IMR-90 (cell line): ENCODE results near the gene COA1. TPM values are rescaled to one million over a fixed set of nuclear protein-coding genes. Genes with fewer than 3 reads are reported as not detected.

Source experiments
- ATAC-seq: fragments of 200-7000 bp; cut with Tn5 transposase; 2 replicates; pipeline ENCODE4 v1.9.1; 2020; ENCODE audit warnings: low read depth, mild to moderate bottlenecking, moderate library complexity
- BruUV-seq: library from RNA; stranded (reverse); fragments of 400-500 nt; replicated peaks from 2 replicates; lab custom pipeline; 2021; lab: Mats Ljungman, UMichigan
- CTCF ChIA-PET: fragments of 300-600 bp; formaldehyde crosslinking; extraction: SDS; loops from one replicate; lab custom pipeline; 2021; ENCODE audit warnings: antibody characterized with exemption; lab: Yijun Ruan, JAX
- POLR2A ChIA-PET: fragments of 300-600 bp; sonication (Branson Sonifier 250); formaldehyde crosslinking; loops from one replicate; lab custom pipeline; 2022; ENCODE audit warnings: antibody characterized with exemption; ENCODE audit not compliant: unreplicated experiment; lab: Charles Lee
- DNase-seq: peaks from one replicate; pipeline ENCODE4 v3.0.0; 2013
- H2AFZ ChIP-seq: replicated peaks from 2 replicates; pipeline ENCODE3; 2013; ENCODE audit warnings: low read length, mild to moderate bottlenecking; ENCODE audit not compliant: poor library complexity
- H2AK5ac ChIP-seq: 2 replicates; pipeline ENCODE4 v1.6.1; 2013; ENCODE audit warnings: low read depth, low read length, inconsistent platforms
- H2AK9ac ChIP-seq: replicated peaks from 2 replicates; pipeline ENCODE3; 2013; ENCODE audit warnings: mild to moderate bottlenecking, low read depth, low read length, moderate library complexity; ENCODE audit not compliant: poor library complexity
- H2BK120ac ChIP-seq: 2 replicates; pipeline ENCODE4 v1.6.1; 2013; ENCODE audit warnings: low read depth, low read length, inconsistent platforms
- H2BK15ac ChIP-seq: 3 replicates; pipeline ENCODE4 v1.6.1; 2013; ENCODE audit warnings: low read depth, low read length, inconsistent platforms
- H2BK20ac ChIP-seq: 2 replicates; pipeline ENCODE4 v1.6.1; 2013; ENCODE audit warnings: low read depth, mild to moderate bottlenecking, inconsistent platforms, low read length, moderate library complexity
- H2BK5ac ChIP-seq: 2 replicates; pipeline ENCODE4 v1.6.1; 2013; ENCODE audit warnings: mild to moderate bottlenecking, low read depth, low read length, inconsistent platforms; ENCODE audit not compliant: poor library complexity, severe bottlenecking
- H3K14ac ChIP-seq: replicated peaks from 2 replicates; pipeline ENCODE4 v1.6.1; 2013; ENCODE audit warnings: low read depth, low read length, inconsistent platforms
- H3K18ac ChIP-seq: 2 replicates; pipeline ENCODE4 v1.6.1; 2013; ENCODE audit warnings: low read depth, low read length, control low read depth
- H3K23ac ChIP-seq: 2 replicates; pipeline ENCODE4 v1.6.1; 2013; ENCODE audit warnings: low read depth, low read length, inconsistent platforms
- H3K27ac ChIP-seq: 2 replicates; pipeline ENCODE4 v1.5.1; 2013; ENCODE audit warnings: mild to moderate bottlenecking, control low read depth, low read length; ENCODE audit not compliant: insufficient read depth
- H3K27me3 ChIP-seq: 2 replicates; pipeline ENCODE4 v1.6.1; 2013; ENCODE audit warnings: low read length; ENCODE audit not compliant: control insufficient read depth, insufficient read depth
- H3K36me3 ChIP-seq: 2 replicates; pipeline ENCODE4 v1.6.1; 2013; ENCODE audit warnings: low read length, mixed read lengths; ENCODE audit not compliant: control insufficient read depth, insufficient read depth
- H3K4ac ChIP-seq: 2 replicates; pipeline ENCODE4 v1.6.1; 2013; ENCODE audit warnings: low read depth, low read length, inconsistent platforms
- H3K4me1 ChIP-seq: 2 replicates; pipeline ENCODE4 v1.6.1; 2013; ENCODE audit warnings: low read length, mixed read lengths; ENCODE audit not compliant: control insufficient read depth, insufficient read depth
- H3K4me2 ChIP-seq: 2 replicates; pipeline ENCODE4 v1.6.1; 2013; ENCODE audit warnings: low read depth, mild to moderate bottlenecking, control low read depth, low read length, moderate library complexity
- H3K4me3 ChIP-seq: 2 replicates; pipeline ENCODE4 v1.5.1; 2013; ENCODE audit warnings: low read depth, mild to moderate bottlenecking, control low read depth, low read length, moderate library complexity; ENCODE audit not compliant: insufficient read depth
- H3K56ac ChIP-seq: 2 replicates; pipeline ENCODE4 v1.6.1; 2013; ENCODE audit warnings: low read length, inconsistent platforms; ENCODE audit not compliant: insufficient read depth; ENCODE audit errors: extremely low read depth
- H3K79me1 ChIP-seq, 2 experiments: 2 replicates each; pipeline ENCODE4 v1.6.1; 2013; ENCODE audit warnings: low read length in 2 of 2, inconsistent platforms in 1 of 2, low read depth in 1 of 2
- H3K9ac ChIP-seq: 2 replicates; pipeline ENCODE4 v1.6.1; 2013; ENCODE audit warnings: low read depth, low read length, control low read depth
- H3K9me1 ChIP-seq: 2 replicates; pipeline ENCODE4 v1.6.1; 2013; ENCODE audit warnings: low read length, inconsistent platforms; ENCODE audit not compliant: insufficient read depth
- H3K9me3 ChIP-seq: 2 replicates; pipeline ENCODE4 v1.6.1; 2013; ENCODE audit warnings: low read length; ENCODE audit not compliant: control insufficient read depth, insufficient read depth
- H4K20me1 ChIP-seq: 2 replicates; pipeline ENCODE4 v1.6.1; 2013; ENCODE audit warnings: low read length, inconsistent platforms; ENCODE audit not compliant: insufficient read depth
- H4K5ac ChIP-seq: 2 replicates; pipeline ENCODE4 v1.6.1; 2013; ENCODE audit warnings: mild to moderate bottlenecking, low read depth, low read length, control low read depth
- H4K8ac ChIP-seq, 2 experiments: 2 replicates each; pipeline ENCODE4 v1.6.1; 2013; ENCODE audit warnings: low read depth in 2 of 2, low read length in 2 of 2, control low read depth in 1 of 2, inconsistent platforms in 1 of 2
- H4K91ac ChIP-seq: 2 replicates; pipeline ENCODE4 v1.6.1; 2013; ENCODE audit warnings: low read depth, low read length, inconsistent platforms; ENCODE audit not compliant: insufficient read depth
- CEBPB ChIP-seq: IDR thresholded peaks from 2 replicates; pipeline ENCODE4 v1.6.1; 2012; ENCODE audit warnings: low read depth, low read length, improper control_type of control experiment
- MAZ ChIP-seq: IDR thresholded peaks from 2 replicates; pipeline ENCODE4 v1.6.1; 2012; ENCODE audit warnings: low read depth, mild to moderate bottlenecking, low read length, improper control_type of control experiment, moderate library complexity, borderline replicate concordance
- MXI1 ChIP-seq: IDR thresholded peaks from 2 replicates; pipeline ENCODE4 v1.6.1; 2012; ENCODE audit warnings: low read depth, mild to moderate bottlenecking, low read length, moderate library complexity, borderline replicate concordance
- SMC3 ChIP-seq: fragments of 150-350 bp; IDR thresholded peaks from 2 replicates; pipeline ENCODE4 v1.6.1; 2016; ENCODE audit warnings: low read depth, mild to moderate bottlenecking, antibody characterized with exemption, low read length, moderate library complexity
- dilution Hi-C: fragments of 300-500 bp; cut with HindIII; formaldehyde crosslinking; loops from one replicate; pipeline ENCODE4 v1.14.3; 2018; ENCODE audit warnings: low sequenced_read_pairs; ENCODE audit not compliant: unreplicated experiment
- in situ Hi-C: fragments of 300-500 bp; cut with MboI; formaldehyde crosslinking; loops from 3 replicates; pipeline ENCODE4 v1.14.3; 2019; ENCODE audit warnings: low sequenced_read_pairs, inconsistent platforms, mixed read lengths
- intact Hi-C: fragments of 100-400 bp; cut with micrococcal nuclease; formaldehyde crosslinking; loops from 2 replicates; pipeline ENCODE4 v1.10.0; 2022
- polyA plus RNA-seq, 3 experiments: library from polyadenylated mRNA; depleted of rRNA; stranded (reverse); fragments of >200 nt; gene quantifications; 2 replicates each; pipeline ENCODE4 v1.2.3, GENCODE V29; 2012; ENCODE audit warnings: low replicate concordance in 1 of 3
- total RNA-seq: library from RNA; depleted of rRNA; stranded (reverse); fragments of >200 nt; gene quantifications from 2 replicates; pipeline ENCODE4 v1.2.3, GENCODE V29; 2012

Gene COA1
- total and polyA plus RNA-seq, 2 of the 4 experiments (the other 2 are of a cell fraction): 34.2 to 59.5 TPM

GRCh38 chr7:43666938-43667337 is 62.4 kb downstream of the COA1 start:
- Histone ChIP-seq H3K56ac (no peak overlapping the region), H4K8ac (no peak overlapping the region), H3K9me3 (peaks cover 2% of the 10 kb centered on the region; the same call in 1 of the 2 replicates), H4K20me1 (no peaks in the 10 kb centered on the region), H4K91ac (no peak overlapping the region), H4K5ac (no peak overlapping the region), H3K4me3 (no peak overlapping the region), H2AK9ac (no peak overlapping the region), H3K18ac (no peak overlapping the region), H3K36me3 (peaks cover 1% of the 10 kb centered on the region; the same call in 1 of the 2 replicates), H3K23ac (no peak overlapping the region), H2AK5ac (no peak overlapping the region), H3K4ac (no peak overlapping the region), H3K27me3 (no peaks in the 10 kb centered on the region), H2BK5ac (peak overlapping the region; percentile 83), H3K4me2 (no peak overlapping the region; the same call in 1 of the 2 replicates), H2BK20ac (no peak overlapping the region), H2AFZ (no peak overlapping the region), H2BK15ac (no peak overlapping the region), H3K4me1 (peaks cover 2% of the 10 kb centered on the region), H3K27ac (peak overlapping the region; percentile 21; the same call in 1 of the 2 replicates), H2BK120ac (no peak overlapping the region), H3K14ac (no peak overlapping the region), H3K9ac (no peak overlapping the region), H3K79me1 (peaks cover 31 to 57% of the 10 kb centered on the region in 2 experiments), H3K9me1 (no peaks in the 10 kb centered on the region)
- dilution Hi-C loops (no loop called here), in situ Hi-C loops (no loop called here), intact Hi-C loops (no loop called here)
- POLR2A ChIA-PET: no interaction called here
- peak; percentile 50; the same call in 1 of the 2 replicates for ATAC-seq
- TF ChIP-seq MAZ (no peak), CEBPB (peak; percentile 78), MXI1 (no peak), SMC3 (no peak)
- no TSS peak for BruUV-seq
- CTCF ChIA-PET: no interaction called here
- peak; percentile 61 for DNase-seq
